Measurements from ENCODE around the gene CLSTN2.

Gene CLSTN2

DNA sequence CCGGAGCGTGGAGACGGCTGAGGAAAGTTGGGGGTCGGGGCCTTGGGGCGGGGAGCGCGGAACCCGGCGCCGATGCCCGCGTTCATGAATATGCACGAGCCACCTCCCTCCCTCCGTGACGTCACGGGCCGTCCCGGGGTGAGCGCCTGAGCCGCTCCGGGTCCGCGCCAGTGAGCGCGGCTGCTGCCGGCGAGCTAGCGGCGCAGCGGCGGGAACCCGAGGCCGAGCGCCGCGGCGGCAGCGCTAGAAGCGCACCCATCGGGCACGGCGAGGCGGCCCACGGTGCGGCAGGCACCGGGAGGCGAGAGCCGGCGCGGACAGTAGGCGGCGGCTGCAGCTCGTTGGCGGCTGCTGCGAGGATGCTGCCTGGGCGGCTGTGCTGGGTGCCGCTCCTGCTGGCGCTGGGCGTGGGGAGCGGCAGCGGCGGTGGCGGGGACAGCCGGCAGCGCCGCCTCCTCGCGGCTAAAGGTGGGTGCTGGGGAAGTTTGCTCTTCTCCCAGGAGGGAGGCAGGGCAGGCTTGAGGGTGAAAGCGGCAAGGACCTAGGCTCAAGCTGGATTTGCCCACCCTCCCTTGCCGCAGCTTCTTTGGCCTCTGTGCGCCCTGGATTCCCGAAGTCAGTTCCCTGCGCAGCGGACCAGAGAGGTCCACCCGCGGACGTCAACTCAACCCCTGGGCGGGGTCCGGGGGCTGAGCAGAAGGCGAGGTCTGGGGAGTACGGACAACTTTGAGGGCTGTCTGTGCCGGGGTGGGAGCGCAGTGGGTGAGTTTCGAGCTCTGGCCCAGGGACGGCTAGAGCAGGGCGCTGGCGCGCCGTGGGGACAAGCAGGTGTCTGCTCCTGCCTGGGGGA is at the start of gene CLSTN2:
Gene CLSTN2 (plus strand): TSS at position 170 of the 850 bp plus-strand sequence.
- peak; percentile 74 for DNase-seq (ENCODE audit: low spot score)

DNA sequence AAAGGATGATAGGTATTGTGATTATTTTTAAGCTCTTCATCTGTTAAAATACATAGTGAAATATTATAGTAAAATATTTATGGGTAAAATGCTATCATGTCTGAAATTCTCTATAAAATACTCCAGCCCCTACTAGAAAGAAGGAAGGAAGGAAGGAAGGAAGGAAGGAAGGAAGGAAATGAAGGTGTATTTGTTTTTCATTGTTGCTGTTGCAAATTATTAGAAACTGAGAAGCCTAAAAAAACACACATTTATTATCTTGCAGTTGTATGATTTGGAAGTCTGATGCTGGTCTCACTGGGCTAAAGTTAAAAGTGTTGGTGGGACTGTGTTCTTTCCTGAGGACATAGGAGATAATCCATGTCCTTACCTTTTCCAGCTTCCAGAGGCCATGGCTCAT is 47.6 kb upstream of the CLSTN2 start:
- no peak for DNase-seq (ENCODE audit: low spot score)

DNA sequence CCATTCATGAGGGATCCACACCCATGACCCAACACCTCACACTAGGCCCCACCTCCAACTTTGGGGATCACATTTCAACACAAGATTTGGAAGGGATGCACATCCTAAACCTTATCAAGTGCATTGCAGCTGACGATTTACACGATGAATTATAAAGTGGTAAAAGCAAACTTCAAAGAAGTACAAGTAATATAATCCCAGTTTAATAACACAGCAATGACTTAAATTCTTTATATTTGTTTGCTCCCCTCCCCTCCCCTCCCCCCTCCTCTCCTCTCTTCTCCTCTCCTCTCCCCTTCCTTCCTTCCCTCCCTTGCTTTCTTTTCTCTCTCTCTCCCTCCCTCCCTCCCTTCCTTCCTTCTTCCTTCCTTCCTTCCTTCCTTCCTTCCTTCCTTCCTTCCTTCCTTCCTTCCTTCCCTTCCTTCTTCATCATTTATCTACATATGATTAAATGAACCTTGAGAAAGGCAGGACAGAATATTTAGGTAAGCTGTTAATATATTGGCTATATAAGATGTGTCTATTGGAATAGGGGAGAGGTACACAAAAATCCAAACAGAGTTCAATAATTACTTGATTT is 46.3 kb upstream of the CLSTN2 start:
- no peak for DNase-seq (ENCODE audit: low spot score)

DNA sequence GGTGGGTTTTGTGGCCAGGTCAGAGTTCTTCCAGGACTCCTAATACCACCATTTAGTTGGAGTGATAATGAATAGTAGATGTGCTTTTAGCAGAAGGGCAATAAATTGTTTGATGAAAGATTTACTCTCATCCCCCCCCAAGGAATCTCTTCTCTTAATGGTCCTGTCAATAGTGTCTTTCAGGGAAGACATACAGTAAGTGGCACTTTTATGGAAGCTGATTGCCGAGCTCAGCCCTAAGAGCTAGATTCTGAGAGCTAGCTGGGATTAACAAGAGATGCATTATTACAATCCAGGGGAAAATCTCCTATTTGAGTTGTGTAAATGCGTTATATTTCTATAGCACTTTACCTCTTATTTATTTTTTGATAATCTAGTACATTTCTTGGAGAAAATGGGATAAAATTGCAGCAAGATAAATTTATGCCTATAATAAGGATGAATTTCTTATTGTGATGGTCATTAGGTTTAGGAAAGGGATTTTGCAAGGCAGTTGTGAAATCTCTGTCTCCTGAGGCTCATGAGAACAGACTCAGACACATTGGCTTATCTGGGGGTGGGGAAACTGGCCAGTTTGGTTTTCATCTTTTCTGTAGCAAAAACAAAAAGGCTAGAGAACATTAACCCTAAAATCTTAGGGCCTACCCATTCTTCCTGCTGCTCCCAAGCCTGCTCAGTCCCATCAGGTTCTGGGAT is 41.6 kb upstream of the CLSTN2 start:
- DNase-seq (ENCODE audit: low spot score): no peak

DNA sequence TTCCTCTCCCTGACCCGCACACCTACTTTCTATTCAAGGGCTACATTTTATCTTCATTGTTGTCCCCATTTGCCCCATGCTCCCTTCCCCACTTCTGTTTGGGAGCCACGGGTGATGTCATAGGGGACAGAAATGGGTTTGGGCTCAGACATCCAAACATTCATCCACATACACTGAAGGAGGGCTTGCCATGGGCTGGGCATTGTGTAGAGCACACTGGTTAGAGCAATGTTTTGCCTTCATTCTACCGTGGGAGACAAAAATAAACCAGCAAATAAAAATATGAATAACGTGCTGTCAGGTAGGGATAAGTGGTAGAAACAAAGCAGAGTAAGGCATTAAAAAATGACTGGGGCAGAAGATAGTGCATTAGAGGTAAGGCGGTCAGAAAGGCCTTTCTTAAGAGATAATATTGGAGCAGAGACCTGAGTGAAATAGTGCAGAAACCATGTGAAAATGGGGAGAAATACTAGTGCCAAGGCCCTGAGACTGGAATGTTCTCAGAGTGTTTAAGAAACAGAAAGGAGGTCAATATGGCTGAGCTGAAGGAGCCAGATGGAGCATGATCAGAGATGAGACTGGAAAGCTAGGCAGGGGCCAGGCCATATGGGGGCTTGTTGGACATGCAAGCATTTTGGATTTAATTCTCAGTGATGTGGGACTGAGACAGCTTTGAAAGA is 40.9 kb upstream of the CLSTN2 start:
- DNase-seq (ENCODE audit: low spot score): no peak

DNA sequence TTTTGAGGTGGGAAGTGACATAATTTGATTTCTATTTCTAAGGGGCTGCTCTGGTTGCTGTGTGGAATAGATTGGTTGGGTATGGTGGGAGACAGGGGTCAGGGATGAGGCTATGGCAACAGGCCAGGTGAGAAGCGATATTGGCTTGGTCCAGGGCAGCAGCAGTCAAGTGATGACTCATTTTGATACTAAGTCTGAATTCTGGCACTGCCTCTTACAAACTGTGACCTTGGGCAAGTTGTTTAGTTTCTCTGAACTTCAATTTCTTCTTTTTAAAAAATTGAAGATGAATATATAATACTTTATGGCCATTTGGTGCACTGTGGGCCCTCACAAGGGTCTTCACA is 40.4 kb upstream of the CLSTN2 start:
- no peak for DNase-seq (ENCODE audit: low spot score)

DNA sequence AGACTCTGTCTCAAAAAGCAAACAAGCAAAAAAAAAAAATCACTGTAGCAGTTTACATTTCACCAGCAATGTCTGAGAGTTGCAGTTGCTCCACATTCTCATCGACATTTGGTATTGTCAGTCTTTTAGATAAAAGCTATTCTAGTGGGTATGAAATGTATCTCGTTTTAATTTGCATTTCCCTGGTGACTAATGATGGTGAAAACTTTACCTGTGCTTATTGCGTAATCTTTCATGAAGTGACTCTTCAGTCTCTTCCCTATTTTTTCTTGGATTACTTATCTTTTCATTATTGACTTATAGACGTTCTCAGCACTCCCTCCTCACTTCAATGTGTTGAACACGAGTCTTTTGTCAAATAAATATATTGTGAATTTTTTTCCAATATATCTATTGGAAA is 37.2 kb upstream of the CLSTN2 start:
- DNase-seq (ENCODE audit: low spot score): no peak

DNA sequence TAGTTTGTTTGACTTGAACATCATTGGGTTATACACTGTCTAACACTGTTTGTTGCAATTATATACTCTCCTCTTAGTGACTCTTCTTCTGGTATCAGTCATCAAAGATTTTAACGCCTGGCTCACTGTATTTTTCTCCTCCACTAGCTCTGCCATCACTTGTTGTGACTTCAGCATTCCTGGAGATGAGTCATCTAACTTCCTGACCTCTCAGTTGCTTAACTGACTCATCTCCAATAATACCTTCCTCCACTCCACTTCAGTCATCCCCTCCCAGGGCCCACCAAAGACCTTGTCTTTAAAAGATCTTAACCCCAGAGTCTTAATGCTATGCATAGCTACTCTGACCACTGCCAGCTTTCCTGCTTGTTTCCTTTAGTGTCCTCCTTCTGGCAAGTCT is 28.6 kb upstream of the CLSTN2 start:
- no peak for DNase-seq (ENCODE audit: low spot score)

DNA sequence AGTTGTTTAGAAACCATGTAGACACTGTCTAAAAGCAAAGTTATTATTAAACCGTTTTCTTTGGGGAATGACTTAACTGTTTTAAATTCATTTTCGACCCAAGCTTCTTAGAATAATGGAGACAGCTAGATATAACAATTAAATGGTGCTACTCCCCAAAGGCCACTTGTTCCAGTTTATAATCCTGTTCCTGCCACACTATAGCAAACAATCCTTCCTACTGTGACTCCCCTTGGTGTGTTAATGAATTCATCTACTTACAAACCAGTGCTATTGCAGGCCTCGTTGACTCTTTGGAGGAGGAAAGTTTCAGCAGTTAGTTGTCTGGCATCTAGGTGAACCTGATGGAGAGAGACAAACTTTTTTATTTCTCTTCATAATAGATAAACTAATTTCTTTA is 25.2 kb upstream of the CLSTN2 start:
- no peak for DNase-seq (ENCODE audit: low spot score)

DNA sequence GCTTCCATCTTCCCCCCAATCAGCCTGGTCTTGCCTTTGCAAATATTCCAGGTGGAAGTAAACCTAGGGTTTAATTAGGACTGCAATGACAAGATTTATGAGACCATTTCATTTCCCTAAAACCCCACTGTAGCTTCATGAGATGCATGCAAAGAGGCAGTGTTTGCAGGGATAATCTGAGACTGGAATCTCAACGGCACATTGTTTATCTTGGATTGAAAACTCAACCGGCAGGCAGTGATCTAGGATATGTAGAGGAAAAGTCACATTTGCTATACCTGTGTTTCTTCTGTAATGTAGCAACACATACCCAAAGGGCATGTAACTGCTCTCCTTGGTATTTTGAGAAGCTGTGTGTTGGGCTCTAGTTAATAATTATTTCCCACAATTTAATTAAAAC is 18.7 kb upstream of the CLSTN2 start:
- no peak for DNase-seq (ENCODE audit: low spot score)

DNA sequence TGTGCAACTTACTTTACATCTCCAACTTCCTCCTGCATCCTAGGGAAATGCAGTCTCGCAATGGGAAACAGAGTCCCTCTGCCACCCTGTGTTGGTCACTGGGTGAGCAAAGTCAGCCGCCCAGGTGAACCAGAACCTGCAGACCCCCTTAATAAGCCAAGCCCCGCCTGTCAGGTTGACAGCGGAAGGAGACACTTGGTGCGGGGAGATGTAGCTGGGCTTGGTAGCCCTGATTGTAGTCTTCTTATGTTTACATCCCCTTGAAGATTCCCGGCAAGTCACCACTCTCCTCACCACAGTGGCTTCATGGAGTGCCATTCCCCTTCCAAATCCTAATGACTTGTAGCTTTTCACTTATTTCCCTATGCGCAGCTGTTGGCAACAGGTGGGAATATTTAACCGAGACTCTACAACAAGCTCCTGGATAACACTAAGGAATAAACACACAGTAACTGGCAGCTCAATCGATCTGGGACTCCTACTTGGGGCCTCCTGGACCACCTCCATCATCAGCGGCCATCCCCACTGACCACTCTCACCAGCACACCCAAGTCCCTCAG is 17.7 kb upstream of the CLSTN2 start:
- DNase-seq (ENCODE audit: low spot score): no peak

DNA sequence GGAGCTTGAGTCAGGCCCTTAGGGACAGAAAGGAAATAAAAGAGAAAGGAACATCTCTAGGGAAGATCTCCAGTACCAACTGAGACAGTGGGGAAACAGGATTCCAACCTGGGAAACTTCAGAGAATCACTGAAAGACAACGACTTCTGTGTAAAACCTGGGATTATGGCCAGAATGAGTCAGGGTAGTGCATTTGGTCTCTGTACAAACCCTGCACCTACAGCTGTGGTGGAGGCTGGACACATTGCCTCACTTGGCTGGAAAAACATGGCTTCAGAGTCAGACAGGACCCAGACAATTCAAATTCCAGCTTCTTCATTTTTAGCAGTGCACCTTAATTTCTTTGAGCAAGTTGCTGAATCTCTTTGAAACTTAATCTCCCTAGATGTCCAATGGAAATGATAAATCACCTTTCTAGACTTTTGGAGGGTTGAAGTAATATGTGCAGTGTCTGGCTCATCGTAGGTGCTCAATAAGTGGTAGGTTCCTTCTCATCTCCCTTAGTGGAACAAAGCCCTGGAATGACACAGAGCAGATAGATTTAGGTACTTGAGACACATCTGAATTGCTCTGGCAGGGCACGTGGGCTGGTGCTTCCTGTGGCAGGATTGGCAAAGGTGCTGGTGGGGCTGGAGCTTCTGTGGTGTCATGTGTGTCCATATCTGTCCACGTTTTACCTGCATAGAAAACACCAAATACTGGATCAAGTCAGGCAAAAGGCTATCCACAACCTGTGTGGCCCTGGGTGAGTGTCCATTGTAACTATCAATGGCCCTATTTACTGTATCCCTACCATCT is 6.1 kb upstream of the CLSTN2 start:
- no peak for DNase-seq (ENCODE audit: low spot score)

DNA sequence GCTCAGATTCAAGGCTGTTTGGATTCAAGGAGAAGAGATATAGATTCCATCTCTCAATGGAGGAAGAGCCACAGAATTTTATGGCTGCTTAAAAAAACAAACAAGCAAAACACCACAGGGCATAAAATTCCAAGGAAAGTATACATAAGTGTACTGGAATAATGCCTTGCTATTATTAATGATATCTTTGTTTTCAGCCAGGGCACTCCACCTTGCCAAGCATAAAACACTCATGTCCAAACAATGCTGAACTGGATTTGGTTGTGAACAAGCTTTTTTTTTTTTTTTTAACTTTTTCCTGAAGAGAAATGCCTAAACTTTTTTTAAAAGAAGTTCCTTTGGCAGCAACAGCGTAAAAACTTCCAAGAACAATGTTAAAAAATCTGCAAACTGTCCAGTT is 4.8 kb upstream of the CLSTN2 start:
- DNase-seq (ENCODE audit: low spot score): no peak

DNA sequence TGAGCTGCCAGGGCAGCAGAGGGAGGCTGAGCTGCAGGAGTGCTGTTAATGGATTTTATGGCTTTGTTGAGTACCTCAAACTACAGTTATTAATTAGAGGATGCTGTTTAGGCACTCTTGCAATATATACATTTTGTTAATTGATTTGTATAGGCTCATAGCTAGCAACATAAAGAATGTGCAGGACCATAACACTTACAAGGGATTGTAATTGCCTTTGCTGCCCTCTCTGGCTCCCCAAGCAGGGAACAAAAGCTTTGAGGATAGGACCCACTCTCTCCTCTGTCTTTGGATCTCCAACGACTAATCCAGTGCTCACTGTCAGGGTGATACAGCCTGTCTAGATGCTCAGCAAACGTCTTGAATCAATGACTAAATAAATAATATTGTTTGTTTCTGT is 1.2 kb upstream of the CLSTN2 start:
- no peak for DNase-seq (ENCODE audit: low spot score)

DNA sequence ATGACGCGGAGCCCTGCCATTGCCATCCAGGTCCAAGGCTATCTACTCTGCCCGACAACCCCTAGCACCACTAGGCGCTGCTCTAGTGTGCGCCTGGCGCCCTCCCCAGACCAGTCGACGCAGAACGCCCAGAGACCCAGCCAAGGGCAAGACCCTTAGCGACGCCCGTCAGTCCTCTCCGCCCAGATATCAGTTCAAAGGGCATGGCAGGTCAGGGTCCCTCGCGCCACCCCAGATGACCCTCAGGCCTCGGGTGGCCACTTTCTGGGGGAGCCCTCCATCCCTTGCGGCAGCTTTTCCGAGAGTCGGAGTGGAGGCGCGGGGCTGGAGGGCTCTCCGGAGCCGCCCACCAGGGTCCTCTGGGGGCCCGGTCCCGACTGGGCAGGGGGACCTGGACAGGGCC is 371 bp upstream of the CLSTN2 start:
- DNase-seq (ENCODE audit: low spot score): peak; percentile 80

DNA sequence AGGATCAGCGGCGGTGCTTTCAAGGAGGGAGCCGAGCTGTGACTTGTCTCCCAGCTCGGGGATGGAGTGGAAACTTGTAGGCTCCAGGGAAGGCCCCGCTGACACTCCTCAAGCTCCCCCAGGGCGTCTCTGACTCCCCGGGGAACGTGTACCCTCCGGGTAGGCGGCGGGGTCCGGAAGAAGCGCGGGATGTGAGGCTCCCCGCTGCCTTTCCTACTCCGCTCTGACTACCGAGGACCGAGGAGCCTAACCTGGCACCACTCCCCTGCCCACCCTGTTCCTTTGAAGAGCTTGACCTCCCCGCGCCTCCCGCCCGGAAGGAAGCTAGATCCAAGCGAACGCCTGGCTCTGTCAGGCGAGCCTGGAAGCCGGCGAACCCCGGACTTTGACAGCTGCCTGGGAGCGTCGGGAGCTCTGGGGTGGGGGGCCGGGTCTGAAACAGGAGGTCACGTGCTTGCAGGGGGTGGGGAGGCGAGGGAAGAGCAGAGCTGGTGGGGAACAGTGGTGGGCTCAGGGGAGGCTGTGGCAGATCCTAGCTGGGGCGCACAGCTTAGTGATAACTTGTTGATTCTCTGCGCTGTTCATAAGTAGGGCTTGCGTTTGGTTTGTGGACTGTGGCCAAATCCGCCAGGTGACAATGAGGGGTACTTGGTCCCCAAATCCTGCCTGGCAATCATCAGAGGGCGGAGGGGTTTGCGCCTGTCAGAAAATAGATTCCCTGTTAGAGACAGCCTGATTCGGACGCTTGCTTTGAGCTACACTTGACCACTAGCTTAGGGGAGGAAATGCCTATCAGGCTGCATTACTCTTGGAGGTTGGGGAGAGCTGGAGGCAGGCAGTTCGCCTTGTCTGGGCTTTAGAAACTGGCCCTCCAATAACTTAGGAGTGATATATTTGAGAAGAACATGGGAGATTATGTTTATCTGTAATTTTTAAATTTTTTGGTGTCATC is 1.2 kb downstream of the CLSTN2 start:
- DNase-seq (ENCODE audit: low spot score): no peak

DNA sequence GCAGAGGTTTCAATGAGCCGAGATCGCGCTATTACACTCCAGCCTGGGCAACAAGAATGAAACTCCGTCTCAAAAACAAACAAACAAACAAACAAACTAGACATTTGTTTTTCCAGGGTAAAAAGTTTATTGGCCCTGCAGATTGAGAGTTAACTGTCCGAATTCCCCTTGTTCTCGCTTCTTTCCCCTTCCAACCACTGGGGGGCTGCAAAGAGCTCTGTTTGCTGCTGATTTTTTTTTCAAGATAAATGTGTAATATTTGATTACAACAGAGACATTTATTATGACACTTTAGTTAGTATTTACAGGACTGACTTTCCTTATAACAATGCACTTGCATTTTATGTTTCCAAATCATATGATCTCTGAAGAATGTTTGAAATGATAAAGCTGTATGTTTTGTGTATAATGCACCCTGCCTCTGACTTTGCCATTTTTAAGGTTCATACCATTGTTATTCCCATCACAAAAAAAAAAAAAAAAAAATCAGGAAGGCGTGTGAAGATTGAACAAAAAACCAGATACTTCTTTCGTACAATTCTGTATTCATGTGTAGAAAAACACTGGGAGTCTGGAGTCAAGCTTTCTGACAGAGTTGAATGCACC is 2.8 kb downstream of the CLSTN2 start:
- DNase-seq (ENCODE audit: low spot score): peak; percentile 67

DNA sequence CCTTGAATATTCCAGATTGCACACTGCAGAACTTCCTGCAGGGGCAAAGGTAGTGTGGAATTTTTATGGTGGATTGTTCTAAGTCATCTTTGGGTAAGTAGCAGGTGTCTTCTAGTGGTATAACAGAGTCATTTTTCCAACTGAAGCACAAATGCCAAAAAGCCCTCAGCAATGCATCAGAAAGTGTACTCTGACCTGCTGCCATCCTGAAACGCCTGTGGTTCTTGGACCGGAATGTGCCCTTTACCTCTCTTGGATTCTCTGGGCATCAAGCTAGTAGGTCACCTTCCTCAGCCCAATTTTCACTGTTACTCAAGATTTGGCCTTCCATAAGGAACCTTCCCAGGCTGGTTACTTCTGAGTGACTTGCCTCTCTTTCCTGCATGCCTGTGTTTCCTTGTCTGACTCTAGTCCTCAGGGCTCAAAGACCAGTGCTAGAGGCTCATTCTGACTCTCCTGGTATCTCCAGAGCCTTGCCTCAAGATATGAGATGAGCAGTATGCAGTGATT is 4.8 kb downstream of the CLSTN2 start:
- no peak for DNase-seq (ENCODE audit: low spot score)

DNA sequence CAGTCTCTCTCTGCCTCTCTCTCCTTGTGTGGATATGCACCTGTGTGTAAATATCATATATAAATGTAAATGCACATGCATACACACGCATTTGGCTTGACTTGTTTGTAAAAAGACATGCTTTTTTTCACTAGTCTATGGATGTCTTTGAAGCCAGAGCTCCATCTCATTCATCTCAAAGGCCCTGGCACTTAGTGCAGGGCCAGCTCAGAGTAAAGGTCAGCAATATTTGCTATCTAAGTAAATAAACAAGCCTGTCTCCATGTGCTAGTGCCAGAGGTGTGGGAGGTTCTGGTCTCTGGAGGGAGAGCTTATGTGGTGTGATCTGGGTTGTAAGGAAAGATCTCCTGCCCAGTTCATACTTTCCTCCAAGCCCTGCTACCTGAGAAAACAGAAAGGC is 5.6 kb downstream of the CLSTN2 start:
- no peak for DNase-seq (ENCODE audit: low spot score)

DNA sequence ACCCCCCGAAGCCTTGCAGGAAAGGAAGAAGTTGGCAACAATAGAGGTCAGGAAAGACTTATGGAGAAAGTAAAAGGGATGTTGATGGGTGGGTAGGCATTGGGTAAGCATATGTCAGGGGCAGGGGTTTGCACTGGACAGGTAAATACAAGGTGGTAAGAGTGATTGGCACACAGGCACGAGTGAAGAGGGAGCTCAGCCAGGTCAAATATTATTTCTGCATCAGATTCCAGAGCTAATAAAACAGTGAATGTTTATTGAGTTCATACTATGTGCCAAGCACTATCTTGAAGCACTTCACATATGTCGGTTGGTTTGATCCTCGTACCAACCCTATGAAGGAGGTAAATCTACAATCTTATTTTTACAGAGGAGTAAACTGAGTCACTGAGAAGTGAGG is 6.6 kb downstream of the CLSTN2 start:
- DNase-seq (ENCODE audit: low spot score): no peak

All from pons (tissue), 1 donor.